OCI-LY3 (cell line): ENCODE data around the gene CISD1.

Experiments
- CTCF ChIP-seq: fragments of 200-600, 300-600 bp; sonication (generic); IDR thresholded peaks from 2 replicates; pipeline ENCODE4 v1.5.1; 2014; ENCODE audit warnings: antibody characterized with exemption, low read length, low read depth
- EZH2phosphoT487 ChIP-seq: fragments of 200-600 bp; shearing (Covaris generic); IDR thresholded peaks from 2 replicates; pipeline ENCODE4 v1.6.1; 2018; ENCODE audit warnings: antibody characterized with exemption, mixed run types, low read depth

- TF ChIP-seq CTCF: no peak
- TF ChIP-seq EZH2phosphoT487: no peak
Measured at GRCh38 chr10:58305821-58306220, 36.9 kb downstream of the CISD1 start.
